ENCODE data around the gene OR2T12.
"Not testable (repeated sequence)": the region's sequence is repeated elsewhere in the genome, so short reads cannot be mapped to it uniquely, and the experiment has no call there.

OR2T12 gene, protein sequence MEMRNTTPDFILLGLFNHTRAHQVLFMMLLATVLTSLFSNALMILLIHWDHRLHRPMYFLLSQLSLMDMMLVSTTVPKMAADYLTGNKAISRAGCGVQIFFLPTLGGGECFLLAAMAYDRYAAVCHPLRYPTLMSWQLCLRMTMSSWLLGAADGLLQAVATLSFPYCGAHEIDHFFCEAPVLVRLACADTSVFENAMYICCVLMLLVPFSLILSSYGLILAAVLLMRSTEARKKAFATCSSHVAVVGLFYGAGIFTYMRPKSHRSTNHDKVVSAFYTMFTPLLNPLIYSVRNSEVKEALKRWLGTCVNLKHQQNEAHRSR
- total RNA-seq, result 0 to 0.07 reads per million in 2 donors

DNA sequence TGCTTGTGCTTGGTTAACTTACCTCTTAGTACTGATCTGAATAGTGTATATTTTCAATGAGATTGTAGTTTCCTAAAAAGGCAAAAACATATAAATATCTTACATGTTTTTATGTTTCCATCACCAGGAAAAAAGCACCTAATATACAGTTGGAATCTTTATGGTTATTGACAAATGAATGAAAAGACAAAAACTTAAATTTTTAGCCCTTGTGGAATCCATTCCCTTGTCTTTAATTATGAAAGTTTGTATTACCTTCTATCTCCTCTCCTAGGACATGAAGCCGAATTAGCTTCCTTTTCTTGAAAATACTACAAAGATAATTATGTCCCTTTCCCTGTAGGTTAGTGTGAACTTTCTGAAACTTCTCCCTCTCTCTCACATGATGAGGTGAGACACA is at the start of gene OR2T12:
OR2T12 (minus strand) TSS at position 101 of the 400 bp plus-strand sequence. CDS start 7,846 bp downstream, outside the sequence.
- no peak for DNase-seq

DNA sequence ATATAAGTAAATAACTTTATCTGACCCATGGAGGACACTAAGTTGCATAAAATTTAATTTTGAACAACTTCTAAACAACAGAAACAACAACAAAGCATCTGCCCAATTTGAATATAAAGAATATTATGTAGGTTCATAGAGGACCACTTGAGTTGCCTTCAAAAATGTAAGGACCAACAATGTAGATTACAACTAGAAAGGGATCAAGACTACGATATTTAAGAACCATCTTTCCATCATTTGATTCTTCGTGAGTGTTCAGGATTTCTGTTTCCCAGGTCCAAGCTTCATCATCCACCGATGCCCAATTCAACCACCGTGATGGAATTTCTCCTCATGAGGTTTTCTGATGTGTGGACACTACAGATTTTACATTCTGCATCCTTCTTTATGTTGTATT is 45.3 kb upstream of the OR2T12 start, which contains the start of gene OR14C36:
OR14C36 (plus strand) TSS at position 301 of the 400 bp plus-strand sequence; CDS start at position 301, 0 bp downstream.
- DNase-seq, result no peak

DNA sequence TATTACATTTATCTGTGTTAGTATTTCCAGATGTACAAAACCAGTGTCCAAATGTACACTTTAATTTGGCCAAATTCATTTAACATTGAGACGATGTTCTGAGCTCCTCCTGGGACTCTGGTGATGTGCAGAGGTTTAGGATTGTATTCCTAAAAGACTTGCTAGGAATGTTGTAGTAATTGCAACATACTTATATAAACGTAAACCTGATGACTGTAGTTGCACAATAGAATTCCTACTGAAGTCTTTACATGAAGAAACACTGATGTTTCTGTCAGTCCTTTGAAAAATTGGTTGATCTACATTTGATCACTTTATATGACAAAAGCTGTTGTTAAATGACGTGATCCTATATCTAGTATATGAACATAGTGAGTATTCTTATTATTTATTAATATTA is 40.2 kb upstream of the OR2T12 start:
- DNase-seq, result no peak

DNA sequence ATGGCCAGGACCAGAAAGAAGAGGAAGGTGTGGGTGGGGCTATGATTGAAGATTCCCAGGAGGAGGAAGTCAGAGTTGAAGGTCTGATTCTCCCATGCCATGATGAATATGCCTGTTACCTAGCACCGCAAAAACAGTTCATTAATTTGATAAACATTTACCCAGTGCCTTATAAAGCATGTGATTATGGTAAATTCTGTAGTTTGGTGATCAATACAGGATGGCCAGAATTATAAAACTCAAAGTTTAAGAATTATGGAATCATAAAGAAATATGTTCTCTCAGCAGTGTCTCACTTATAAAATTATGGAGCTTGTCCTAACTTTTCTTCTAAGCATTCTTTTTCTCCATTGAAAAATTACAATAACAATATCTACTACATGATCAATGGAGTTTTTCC is 21.2 kb upstream of the OR2T12 start, which contains the start of gene OR2M7:
OR2M7 (minus strand) TSS at position 101 of the 400 bp plus-strand sequence; CDS start at position 101, 0 bp downstream.
- no peak for DNase-seq

DNA sequence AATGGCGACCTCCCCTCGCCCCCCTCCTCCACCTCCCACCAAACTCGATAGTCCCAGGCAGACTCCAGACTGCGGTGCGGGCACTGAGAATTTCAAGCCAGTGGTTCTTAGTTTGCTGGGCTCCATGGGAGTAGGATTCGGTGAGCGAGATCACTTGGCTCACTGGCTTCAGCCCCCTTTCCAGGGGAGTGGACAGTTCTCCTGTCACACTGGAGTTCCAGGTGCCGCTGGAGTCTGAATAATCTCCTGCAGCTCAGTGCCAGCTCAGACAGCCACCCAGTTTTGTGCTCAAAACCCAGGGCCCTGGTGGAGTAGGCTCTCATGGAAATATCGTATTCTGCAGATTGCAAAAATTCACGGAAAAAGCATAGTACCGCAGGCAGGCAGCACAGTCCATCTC is 13.6 kb upstream of the OR2T12 start:
- DNase-seq, result no peak

DNA sequence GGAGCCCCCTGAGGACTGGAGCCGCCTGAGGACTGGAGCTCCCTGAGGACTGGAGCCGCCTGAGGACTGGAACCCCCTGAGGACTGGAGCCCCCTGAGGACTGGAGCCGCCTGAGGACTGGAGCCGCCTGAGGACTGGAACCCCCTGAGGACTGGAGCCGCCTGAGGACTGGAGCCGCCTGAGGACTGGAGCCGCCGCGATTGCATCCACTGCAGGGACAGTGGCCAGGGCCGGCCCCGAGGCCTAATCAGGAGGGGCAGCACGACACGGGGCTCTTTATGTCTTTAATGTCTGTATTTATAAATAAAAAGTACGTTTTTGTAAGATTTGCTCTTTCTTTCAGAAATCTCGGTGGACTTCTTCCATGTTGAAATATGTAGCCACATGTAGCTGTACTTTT is 3.5 kb upstream of the OR2T12 start:
- DNase-seq, result not testable (repeated sequence)

DNA sequence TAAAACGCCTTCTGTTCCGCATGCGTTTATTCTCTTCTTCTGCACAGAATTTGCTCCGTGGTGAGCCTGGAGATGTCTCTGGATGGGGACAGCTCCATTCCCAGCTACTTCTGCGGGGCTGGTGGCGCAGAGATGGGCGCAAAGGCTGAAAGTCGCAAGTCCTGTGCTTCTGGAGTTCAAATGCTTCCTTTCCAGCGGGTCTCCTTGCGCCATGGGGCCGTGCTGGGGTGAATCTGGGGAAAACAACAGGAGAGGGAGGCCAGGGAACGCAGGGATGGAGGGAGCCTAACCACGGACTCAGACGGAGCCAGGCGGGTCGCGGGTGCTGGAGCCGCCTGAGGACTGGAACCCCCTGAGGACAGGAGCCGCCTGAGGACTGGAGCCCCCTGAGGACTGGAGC is 2.9 kb upstream of the OR2T12 start:
- DNase-seq, result no peak

DNA sequence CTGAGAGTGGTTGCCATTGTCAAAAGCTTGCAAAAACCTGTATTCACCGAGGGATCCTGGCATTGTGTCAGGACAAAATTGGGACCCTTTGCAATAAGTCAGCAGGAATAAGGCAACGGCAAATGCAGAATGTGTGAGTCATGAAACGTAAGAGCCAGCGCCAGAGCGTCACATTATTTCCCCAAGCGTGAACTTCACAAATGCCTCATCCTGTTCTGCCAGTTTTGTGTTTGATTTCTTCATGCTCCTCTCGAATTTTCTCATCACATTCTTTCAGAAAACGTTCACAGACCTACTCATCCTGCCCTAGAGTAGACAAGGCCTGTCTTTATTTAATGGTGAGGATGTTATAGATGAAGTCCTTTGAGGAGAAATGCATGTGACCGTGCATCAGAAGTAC is 2.4 kb upstream of the OR2T12 start:
- not testable (repeated sequence) for DNase-seq

DNA sequence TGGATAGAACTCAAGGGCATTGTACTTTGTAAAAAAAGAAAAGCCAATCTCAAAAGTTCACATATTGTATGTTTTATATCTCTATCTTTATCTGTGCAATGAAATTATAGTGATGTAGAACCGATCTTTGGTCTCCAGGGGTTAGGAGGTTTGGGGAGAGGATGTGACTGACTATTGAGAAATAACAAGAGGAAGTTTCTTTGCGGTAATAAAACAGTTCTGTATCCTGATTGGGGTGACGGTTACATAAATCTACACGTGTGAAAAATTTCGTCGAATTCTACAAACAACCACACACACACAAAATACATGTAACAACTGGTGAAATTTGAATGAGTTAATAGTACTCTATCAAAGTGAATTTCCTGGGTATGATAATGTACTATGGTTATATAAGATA is 14.8 kb downstream of the OR2T12 start:
- no peak for DNase-seq

DNA sequence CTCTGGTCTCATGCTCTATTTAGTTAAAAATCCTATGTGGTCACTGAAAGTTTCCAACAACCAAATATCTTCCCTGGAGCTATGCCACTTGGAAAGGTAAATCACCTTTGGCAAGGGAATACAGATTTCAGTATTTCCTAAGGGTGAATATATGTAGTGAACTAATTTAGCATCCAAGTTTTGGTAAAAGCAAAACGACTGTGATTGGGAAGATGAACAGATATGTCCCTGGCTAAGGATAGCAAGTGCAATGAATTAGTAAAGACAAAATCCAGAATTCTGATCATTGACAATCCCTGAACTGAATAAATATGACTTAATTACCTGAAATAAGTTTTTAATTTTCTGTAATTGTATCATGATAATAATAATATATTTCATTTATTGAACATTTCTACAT is 25.3 kb downstream of the OR2T12 start, which contains the start of gene OR2T33:
OR2T33 (minus strand) TSS at position 101 of the 400 bp plus-strand sequence. CDS start 4,162 bp downstream, outside the sequence.
- no peak for DNase-seq

DNA sequence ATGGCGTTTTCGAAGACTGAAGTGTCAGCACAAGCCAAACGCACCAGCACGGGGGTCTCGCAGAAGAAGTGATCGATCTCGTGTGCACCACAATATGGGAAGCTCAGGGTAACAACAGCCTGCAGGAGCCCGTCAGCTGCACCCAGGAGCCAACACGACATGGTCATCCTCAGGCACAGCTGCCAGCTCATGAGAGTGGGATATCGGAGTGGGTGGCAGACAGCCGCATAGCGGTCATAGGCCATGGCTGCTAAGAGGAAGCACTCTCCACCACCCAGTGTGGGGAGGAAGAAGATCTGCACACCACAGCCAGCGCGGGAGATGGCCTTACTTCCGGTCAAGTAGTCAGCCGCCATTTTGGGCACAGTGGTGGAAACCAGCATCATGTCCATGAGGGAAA is 30.0 kb downstream of the OR2T12 start:
- not testable (repeated sequence) for DNase-seq

DNA sequence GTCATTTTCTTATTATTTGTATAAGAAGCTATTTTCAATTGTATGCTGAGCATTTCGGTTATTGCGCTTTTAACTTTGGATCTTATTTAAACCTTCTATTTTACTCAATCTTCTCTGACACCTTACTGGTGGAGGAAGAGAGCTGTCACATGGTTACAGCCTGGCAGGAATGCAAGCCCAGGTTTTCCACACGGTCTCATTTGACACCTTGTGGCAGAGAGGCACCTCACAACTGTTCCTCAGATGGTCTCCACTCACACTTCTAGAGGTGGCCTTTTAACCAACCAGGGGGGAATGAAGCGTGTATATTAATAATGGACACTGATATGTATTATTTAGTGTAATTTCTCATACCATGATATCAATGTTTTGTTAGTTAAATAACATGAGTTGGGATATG is 35.0 kb downstream of the OR2T12 start:
- no peak for DNase-seq

DNA sequence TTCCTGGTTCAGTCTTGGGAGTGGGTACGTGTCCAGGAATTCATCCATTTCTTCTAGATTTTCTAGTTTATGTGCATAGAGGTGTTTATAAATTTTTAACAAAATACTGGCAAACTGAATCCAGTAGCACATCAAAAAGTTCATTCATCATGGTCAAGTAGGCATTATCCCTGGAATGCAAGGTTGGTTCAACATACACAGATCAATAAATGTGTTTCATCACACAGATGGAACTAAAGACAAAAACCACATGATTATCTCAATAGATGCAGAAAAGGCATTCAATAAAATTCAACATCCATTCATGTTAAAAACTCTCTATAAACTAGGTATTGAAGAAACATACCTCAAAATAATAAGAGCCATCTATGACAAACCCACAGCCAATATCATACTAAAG is 43.9 kb downstream of the OR2T12 start:
- DNase-seq, result not testable (repeated sequence)

DNA sequence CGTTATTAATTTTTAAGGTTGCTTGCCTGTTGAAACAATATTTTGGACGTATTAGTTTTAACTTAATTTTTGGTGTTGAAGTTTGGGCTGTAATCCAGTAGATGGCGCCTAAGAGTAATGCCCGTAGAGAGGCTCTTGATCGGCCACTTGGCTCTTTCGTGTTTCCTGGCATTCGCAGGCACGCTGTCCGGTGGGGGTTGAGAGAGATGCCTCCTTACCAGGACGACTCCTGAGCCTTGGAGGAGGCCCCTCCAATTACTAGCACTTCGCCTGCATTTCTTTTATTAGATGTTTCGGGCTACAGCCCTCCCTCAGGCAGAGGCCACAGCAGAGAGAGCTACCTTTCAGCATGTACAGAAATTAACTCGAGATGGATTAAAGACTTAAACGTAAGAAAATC is 60.0 kb downstream of the OR2T12 start:
- DNase-seq, result no peak
